GM10248 (cell line): Measurements from ENCODE around the gene PTPDC1.

Experiments used
- CTCF ChIA-PET: fragments of 300-600 bp; sonication (Branson Sonifier 250); formaldehyde crosslinking; extraction: SDS; loops from one replicate; lab custom pipeline; 2021; ENCODE audit warnings: antibody characterized with exemption; lab: Yijun Ruan, JAX
- POLR2A ChIA-PET: fragments of 350-650 bp; sonication (Branson Sonifier 250); formaldehyde crosslinking; extraction: SDS; loops from one replicate; lab custom pipeline; 2020; ENCODE audit warnings: antibody characterized with exemption; lab: Yijun Ruan, JAX
- DNase-seq: peaks from one replicate; pipeline ENCODE4 v3.0.0; 2012; ENCODE audit errors: extremely low spot score
- TF ChIP-seq, protein P1 (sequence below): IDR thresholded peaks from 2 replicates; pipeline ENCODE4 v1.5.1; 2012; ENCODE audit warnings: mild to moderate bottlenecking, low read depth; ENCODE audit errors: extremely low read depth, missing control alignments, control extremely low read depth

The PTPDC1 gene, protein sequence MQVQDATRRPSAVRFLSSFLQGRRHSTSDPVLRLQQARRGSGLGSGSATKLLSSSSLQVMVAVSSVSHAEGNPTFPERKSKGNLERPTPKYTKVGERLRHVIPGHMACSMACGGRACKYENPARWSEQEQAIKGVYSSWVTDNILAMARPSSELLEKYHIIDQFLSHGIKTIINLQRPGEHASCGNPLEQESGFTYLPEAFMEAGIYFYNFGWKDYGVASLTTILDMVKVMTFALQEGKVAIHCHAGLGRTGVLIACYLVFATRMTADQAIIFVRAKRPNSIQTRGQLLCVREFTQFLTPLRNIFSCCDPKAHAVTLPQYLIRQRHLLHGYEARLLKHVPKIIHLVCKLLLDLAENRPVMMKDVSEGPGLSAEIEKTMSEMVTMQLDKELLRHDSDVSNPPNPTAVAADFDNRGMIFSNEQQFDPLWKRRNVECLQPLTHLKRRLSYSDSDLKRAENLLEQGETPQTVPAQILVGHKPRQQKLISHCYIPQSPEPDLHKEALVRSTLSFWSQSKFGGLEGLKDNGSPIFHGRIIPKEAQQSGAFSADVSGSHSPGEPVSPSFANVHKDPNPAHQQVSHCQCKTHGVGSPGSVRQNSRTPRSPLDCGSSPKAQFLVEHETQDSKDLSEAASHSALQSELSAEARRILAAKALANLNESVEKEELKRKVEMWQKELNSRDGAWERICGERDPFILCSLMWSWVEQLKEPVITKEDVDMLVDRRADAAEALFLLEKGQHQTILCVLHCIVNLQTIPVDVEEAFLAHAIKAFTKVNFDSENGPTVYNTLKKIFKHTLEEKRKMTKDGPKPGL

DNA sequence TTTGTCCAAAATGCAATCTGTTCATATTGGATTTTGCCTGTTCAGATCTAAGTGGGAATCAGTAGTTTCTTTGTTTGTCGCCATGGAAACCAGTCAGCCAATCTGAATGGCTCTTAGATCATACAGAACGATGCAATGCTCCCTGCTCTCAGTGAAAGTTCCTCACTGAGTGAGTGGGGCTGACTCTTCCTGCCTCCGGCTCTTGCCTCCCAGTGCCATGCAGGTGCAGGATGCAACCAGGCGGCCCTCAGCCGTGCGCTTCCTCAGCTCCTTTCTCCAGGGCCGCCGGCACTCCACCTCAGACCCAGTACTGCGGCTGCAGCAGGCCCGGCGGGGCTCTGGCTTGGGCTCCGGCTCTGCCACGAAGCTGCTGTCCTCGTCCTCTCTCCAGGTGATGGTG lies at the start of gene PTPDC1:
PTPDC1 (plus strand) TSS at position 151 of the 400 bp plus-strand sequence; CDS start at position 218, 67 bp downstream.
- no peak for DNase-seq
- ChIA-PET POLR2A (no interaction called here), CTCF (interaction anchor here (1.1 to 5.7 kb wide), 5 partner anchors 12 to 129 kb away, joined by 3 to 29 read pairs (median 9); no protein-coding TSS in a partner anchor)
- TF ChIP-seq, protein P1, sequence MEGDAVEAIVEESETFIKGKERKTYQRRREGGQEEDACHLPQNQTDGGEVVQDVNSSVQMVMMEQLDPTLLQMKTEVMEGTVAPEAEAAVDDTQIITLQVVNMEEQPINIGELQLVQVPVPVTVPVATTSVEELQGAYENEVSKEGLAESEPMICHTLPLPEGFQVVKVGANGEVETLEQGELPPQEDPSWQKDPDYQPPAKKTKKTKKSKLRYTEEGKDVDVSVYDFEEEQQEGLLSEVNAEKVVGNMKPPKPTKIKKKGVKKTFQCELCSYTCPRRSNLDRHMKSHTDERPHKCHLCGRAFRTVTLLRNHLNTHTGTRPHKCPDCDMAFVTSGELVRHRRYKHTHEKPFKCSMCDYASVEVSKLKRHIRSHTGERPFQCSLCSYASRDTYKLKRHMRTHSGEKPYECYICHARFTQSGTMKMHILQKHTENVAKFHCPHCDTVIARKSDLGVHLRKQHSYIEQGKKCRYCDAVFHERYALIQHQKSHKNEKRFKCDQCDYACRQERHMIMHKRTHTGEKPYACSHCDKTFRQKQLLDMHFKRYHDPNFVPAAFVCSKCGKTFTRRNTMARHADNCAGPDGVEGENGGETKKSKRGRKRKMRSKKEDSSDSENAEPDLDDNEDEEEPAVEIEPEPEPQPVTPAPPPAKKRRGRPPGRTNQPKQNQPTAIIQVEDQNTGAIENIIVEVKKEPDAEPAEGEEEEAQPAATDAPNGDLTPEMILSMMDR, result no peak

DNA sequence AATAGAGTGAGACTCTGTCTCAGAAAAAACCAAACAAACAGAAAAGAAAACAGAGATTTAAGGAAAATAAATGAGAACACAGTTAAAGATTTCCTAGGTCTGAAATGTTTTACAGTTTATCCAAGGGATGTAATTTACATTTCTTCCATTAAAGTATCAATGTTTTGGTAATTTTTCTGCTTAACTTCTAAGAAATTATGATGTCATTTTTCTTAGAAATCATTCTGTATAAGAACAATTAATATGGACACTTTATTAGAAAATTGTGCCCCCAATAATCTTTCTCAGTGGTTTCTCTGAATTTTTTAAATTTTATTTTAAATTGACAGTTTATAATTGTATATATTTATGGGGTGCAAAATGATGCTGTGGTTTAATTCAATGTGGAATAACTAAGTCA lies 49.8 kb upstream of the PTPDC1 start:
- CTCF ChIA-PET, result no interaction called here

DNA sequence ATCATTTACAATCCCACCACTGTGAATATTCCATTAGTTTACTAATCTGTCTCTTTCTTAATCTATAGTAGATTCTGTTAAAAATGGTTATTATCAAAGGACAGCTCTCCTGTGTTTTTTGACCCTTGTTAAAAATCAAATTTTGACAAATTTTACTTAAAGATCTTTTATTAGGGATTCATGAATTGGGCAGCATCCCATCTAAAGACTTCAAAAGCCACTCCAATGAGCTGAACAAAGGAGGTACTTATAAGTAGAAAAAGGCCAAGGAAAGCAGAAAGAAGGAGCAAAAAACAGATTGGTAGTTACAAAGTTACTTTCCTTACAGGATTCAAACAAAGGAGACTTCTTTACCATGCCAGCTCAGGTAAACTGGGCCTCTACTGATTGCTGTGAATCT lies 44.5 kb upstream of the PTPDC1 start:
- DNase-seq, result no peak
- TF ChIP-seq, protein P1, result no peak
- POLR2A ChIA-PET, result no interaction called here
- CTCF ChIA-PET, result interaction anchor here (1.4 to 3.6 kb wide), 3 partner anchors 26 to 174 kb away, joined by 7 to 19 read pairs (median 7); no protein-coding TSS in a partner anchor

More for the DNA sequence above, 49.8 kb upstream of the PTPDC1 start:
- no peak for DNase-seq
- POLR2A ChIA-PET, result no interaction called here
- TF ChIP-seq, protein P1, result no peak

DNA sequence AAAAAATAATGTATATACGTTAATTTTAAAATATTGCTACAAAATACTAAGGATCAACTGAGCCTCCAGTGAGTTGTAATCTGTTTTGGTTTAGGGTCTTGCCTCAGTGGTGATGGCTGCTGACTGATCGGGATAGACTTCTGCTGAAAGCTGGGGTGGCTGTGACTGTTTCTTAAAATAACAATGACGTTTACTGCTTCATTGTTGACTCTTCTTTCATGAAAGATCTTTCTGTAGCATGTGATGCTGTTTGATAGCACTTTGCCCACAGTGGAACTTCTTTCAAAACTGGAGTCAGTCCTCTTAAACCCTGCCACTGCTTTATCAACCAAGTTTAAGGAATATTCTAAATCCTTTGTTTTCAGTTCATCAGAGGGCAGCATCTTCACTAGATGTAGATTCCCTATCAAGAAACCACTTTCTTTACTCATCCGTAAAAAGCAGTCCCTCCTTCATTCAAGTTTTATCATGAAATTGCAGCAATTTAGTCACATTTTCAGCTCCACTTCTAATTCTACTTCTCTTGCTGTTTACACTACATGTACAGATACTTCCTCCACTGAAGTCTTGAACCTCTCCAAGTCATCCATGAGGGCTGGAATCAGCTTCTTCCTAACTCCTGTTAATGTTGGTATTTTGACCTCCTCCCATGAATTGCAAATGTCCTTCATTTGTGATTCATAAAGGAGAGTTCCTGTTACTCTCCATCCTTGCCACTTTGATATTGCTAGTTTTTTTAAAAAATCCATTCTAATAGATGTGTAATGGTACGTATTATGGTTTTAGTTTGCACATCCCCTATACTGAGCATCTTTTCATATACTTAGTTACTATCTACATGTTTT lies 41.5 kb upstream of the PTPDC1 start:
- TF ChIP-seq, protein P1, result no peak
- CTCF ChIA-PET, result interaction anchor here (1.4 to 3.6 kb wide), 2 partner anchors 23 to 29 kb away, joined by 7 to 19 read pairs; no protein-coding TSS in a partner anchor
- no peak for DNase-seq
- POLR2A ChIA-PET, result no interaction called here

DNA sequence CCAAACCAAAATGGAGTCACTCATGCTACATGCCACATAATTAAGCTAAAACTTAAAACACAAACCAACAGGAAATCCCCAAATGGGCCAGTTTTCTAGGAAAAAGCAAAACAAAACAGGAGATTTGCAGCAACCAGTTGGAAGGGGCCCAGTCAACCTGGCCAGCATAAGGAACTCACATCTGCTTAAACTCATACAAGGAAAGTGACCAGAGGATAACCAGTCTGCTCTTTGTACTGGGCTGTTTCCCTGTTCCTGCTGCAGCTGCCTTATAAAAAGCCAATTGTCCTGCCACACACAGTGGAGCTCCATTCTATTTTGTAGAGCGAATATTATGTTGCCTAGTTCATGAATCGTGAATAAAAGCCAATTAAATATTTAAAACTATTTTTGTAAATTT lies 29.5 kb upstream of the PTPDC1 start:
- POLR2A ChIA-PET, result no interaction called here
- no peak for DNase-seq
- TF ChIP-seq, protein P1, result no peak
- CTCF ChIA-PET, result interaction anchor here (1.2 to 14.8 kb wide), 3 partner anchors 9 to 159 kb away, joined by 3 to 246 read pairs (median 6); no protein-coding TSS in a partner anchor
